ENCODE results near the gene KIF21B.
"Not testable (repeated sequence)": the region's sequence is repeated elsewhere in the genome, so short reads cannot be mapped to it uniquely, and the experiment has no call there.

Gene KIF21B

DNA sequence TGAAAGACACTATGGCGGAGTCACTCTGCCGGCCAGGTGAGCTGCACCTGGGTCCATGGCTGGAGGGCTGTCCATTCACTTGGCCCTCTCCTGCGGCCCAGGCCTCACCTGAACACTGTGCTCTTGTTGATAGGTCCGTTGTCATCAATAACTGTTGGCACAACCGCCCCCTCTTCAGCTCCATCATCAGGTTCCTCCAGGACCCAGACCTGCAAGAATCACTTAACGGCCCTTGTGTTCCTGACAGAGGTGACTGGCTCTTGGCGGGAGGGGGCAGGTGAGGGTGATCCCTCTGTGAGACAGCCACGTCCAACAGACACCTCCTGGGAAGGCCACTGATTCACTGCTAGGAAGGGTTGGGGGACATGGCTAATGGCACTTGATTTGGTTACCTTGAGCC is 73.9 kb downstream of the KIF21B start:
- DNase-seq (ENCODE audit: low read depth in 2 of 2, low spot score in 1 of 2) = no peak

DNA sequence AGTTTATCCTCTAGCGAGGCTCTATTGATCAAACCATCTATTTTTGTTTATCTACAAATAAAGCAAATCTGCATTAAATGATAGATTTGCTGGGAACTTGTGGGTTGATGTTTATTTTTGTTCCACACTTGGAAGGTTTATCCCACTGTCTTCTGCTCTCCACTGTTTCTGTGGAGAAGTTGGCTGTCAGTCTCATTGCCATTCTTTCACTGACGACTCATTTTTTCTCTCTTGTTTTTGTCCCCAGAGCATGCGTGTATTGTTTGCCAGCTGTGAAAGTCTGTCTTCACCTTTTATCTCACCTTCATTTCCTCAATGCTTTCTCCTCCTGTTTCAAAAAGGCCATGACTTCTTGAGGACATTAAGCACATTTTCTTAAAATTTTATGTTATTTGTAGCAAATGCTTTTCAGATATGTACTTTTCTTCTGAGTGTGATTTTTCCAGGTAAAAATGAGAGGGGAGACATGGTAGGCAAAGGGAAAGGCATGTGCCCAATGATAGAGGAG is 76.4 kb downstream of the KIF21B start:
- DNase-seq (ENCODE audit: low read depth in 2 of 2, low spot score in 1 of 2) = no peak

DNA sequence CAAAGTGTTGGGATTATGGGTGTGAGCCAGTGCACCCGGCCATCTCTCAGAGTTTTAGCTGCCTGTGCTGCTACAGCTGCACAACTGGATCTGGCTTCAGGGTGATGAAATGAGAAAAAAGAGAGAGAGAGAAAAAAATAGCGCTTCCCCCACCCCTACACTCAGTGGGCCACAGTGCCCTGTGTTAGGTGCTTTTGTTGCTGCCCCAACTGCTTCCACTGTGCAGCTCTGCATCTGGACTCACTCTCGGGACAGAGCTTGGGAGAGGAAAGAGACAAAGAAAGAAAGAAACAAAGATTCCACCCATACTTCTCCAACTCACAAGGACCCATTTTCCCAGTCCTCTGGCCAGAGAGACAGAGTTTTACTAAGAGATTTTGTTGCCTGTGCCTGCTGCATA is 78.4 kb downstream of the KIF21B start:
- no peak for DNase-seq (ENCODE audit: low read depth in 2 of 2, low spot score in 1 of 2)

- DNase-seq (ENCODE audit: low read depth in 2 of 2, low spot score in 1 of 2) = no peak
Observed at GRCh38 chr1:200938955-200939354, 84.6 kb downstream of the KIF21B start.

DNA sequence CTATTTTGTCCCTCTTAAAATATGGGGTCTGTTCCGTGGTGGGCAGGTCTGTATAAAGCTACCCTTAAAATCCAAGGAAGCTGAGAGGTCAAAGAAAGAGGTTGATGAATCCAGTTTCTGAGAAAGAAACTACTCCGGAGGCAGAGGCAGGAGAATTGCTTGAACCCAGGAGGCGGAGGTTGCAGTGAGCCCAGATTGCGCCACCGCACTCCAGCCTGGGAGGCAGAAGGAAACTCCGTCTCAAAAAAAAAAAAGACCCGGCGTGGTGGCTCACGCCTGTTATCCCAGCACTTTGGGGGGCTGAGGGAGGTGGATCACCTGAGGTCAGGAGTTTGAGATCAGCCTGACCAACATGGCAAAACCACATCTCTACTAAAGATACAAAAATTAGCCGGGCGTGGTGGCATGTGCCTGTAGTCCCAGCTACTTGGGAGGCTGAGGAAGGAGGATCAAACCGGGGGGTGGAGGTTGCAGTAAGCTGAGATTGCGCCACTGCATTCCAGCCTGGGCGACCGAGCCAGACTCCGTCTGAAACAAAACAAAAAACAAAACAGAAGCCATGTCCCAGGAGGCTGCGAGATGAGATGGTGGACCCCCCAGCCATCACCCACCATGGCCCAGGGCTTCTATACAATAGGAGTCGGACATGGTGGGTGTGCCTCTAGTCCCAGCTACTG is 88.1 kb downstream of the KIF21B start:
- not testable (repeated sequence) for DNase-seq (ENCODE audit: low read depth in 2 of 2, low spot score in 1 of 2)

- DNase-seq (ENCODE audit: low read depth in 2 of 2, low spot score in 1 of 2) = no peak
Observed at GRCh38 chr1:200934676-200935245, 88.8 kb downstream of the KIF21B start.

GRCh38 chr1:200931776-200932175 is 91.7 kb downstream of the KIF21B start:
- no peak for DNase-seq (ENCODE audit: low read depth in 2 of 2, low spot score in 1 of 2)

DNA sequence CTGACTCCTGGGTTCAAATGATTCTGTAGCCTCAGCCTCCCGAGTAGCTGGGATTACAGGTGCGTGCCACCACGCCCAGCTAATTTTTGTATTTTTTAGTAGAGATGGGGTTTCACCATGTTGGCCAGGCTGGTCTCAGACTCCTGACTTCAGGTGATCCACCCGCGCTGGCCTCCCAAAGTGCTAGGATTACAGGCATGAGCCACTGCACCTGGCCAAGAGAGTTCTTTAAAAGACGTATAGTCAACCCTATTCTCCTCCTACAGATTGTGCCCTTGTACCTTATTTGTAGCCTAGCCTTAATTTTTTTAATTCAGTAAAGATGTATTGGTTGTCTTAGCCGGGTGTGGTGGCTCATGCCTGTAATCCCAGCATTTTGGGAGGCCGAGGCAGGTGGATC is 93.2 kb downstream of the KIF21B start:
- not testable (repeated sequence) for DNase-seq (ENCODE audit: low read depth in 2 of 2, low spot score in 1 of 2)

DNA sequence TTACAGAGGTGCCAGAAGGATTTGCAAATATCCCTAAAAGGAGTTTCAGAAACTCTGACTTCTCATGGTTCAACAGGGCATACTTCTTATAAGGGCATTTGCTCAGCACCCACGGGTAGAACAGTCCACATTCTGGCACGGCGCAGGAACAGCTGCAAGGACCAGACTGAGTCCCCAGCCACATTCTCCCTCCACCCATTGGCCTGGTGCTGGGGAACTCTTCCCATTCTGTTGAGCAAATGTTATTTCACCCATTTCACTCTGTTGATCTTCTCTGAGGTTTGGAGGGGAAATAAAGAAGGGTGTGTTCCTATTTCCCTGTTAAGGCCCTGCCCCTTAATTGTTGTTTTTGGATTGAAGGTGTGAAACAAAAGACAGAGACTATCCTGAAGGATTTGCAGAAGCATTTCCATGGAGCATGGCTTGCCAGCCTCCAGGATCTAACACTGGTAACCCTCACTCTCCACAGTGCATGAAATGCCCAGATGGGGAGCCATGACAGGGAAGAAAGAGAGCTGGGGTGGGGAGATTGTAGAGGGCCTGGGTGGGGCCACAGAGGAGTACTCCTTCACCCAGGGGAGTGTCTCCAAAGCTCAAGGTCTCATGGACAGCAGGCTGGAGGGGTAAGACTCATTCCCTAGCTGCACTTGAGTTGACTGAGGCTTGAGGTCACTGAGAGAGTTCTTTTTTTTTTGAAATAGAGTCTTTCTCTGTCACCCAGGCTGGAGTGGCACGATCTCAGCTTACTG is 93.8 kb downstream of the KIF21B start:
- DNase-seq (ENCODE audit: low read depth in 2 of 2, low spot score in 1 of 2) = no peak

DNA sequence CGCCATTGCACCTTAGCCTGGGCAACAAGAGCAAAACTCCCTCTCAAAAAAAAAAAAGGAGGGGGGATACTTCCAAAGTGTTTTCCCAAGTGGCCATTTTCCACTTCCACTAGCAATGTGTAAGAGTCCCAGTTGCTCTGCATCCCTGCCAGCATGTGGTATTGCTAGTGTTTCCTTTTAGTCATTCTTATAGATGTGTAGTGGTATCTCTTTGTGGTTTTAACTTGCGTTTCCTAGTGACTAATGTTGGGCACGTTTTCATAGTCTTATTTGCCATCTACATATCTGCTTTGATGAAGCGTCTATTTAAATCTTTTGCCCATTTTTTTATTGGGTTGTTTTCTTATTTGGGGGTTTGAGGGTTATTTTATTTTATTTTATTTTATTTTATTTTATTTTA is 97.7 kb downstream of the KIF21B start:
- DNase-seq (ENCODE audit: low read depth in 2 of 2, low spot score in 1 of 2) = no peak

DNA sequence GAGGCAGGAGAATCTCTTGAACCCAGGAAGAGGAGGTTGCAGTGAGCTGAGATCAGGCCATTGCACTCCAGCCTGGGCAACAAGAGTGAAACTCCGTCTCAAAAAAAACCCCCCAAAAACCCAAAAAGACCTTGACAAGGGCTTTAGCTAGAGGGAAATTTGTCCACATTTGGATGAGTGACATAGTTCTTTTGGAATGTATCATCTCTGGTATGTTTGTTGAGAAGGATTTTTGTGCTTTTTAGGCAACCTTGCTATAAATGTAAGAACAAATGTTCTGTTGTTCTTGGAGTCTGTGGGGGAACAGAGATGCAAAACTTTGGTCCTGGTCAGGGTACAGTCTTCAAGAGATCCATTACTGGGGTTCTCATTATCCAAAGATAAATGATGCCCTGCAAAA is 99.9 kb downstream of the KIF21B start:
- DNase-seq (ENCODE audit: low read depth in 2 of 2, low spot score in 1 of 2) = no peak

DNA sequence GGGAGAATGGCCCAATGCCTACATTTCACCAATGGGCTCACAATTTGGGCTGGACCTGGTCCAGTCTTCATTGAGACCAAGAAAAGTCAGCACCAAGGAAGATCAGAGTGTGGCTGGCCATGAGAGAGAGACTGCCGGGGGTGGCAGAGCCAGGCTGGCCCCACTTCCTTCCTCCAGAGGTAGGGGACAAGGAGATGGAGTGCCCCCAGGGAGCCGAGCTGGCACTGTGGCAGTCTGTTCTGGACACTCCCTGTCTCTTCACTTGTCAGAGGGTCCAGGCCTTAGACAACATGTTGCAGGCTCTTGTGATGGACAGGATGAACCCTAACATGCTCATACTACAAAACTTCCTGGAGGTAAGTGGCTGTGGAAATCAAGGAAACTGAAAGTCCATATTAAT is 101.1 kb downstream of the KIF21B start:
- DNase-seq (ENCODE audit: low read depth in 2 of 2, low spot score in 1 of 2) = no peak

GRCh38 chr1:200921571-200922110 is 101.9 kb downstream of the KIF21B start:
- no peak for DNase-seq (ENCODE audit: low read depth in 2 of 2, low spot score in 1 of 2)

All from stimulated activated CD8-positive, alpha-beta memory T cell treated with anti-CD3 and anti-CD28 coated beads, Interleukin-4, amount 100 ng/mL, for 1 hour (primary cell).